CD14-positive monocyte (primary cell): Measurements from ENCODE around the gene SELENOK. TPM values are rescaled to one million over a fixed set of nuclear protein-coding genes. Genes with fewer than 3 reads are reported as not detected.

Experiments used
- DNase-seq, 3 donors: peaks; one replicate each; pipeline ENCODE4 v3.0.0-alpha.2; 2011 to 2022
- H2AFZ ChIP-seq: 2 replicates; pipeline ENCODE4 v1.6.0; 2012; ENCODE audit warnings: mild to moderate bottlenecking, low read depth, low read length, inconsistent platforms; ENCODE audit not compliant: insufficient read depth, poor library complexity, severe bottlenecking
- H3K27ac ChIP-seq, 2 donors: 1 replicate in 1 of 2; 2 replicates in 1 of 2; pipeline ENCODE4 v1.5.1; 2012 to 2013; ENCODE audit warnings: low read length in 2 of 2, control low read depth in 1 of 2, inconsistent platforms in 1 of 2, low read depth in 1 of 2, mild to moderate bottlenecking in 1 of 2
- H3K27me3 ChIP-seq, 2 donors: one replicate each; pipeline versions ENCODE4 v1.6.0 to v1.6.1; 2011 to 2013; ENCODE audit warnings: low read length in 2 of 2; ENCODE audit not compliant: control insufficient read depth in 2 of 2, insufficient read depth in 2 of 2
- H3K36me3 ChIP-seq, 2 donors: replicated peaks in 1 of 2; 1 replicate in 1 of 2; 2 replicates in 1 of 2; pipeline versions ENCODE4 v1.5.1 to v1.6.1; 2012 to 2013; ENCODE audit warnings: low read length in 2 of 2, control low read depth in 1 of 2, inconsistent platforms in 1 of 2, mild to moderate bottlenecking in 1 of 2; ENCODE audit not compliant: insufficient read depth in 2 of 2, control insufficient read depth in 1 of 2
- H3K4me1 ChIP-seq, 2 donors: 1 replicate in 1 of 2; 2 replicates in 1 of 2; pipeline versions ENCODE4 v1.5.1 to v1.6.1; 2012 to 2013; ENCODE audit warnings: low read length in 2 of 2, control low read depth in 1 of 2, inconsistent platforms in 1 of 2, mild to moderate bottlenecking in 1 of 2, moderate library complexity in 1 of 2; ENCODE audit not compliant: insufficient read depth in 2 of 2, control insufficient read depth in 1 of 2
- H3K4me2 ChIP-seq: replicated peaks from 2 replicates; pipeline ENCODE3; 2012; ENCODE audit warnings: low read length, moderate library complexity, mild to moderate bottlenecking; ENCODE audit not compliant: poor library complexity, severe bottlenecking; ENCODE audit errors: extremely low read depth
- H3K4me3 ChIP-seq, 3 experiments: fragments of 200-600 bp in 1 of 3; sonication (generic) in 1 of 3; replicated peaks in 1 of 3; 1 replicate in 2 of 3; 2 replicates in 1 of 3; pipeline ENCODE4 v1.5.1; 2011 to 2013; ENCODE audit warnings: low read length in 3 of 3, mild to moderate bottlenecking in 3 of 3, control low read depth in 2 of 3, low read depth in 2 of 3, inconsistent platforms in 1 of 3, moderate library complexity in 1 of 3
- H3K79me2 ChIP-seq: 2 replicates; pipeline ENCODE4 v1.6.0; 2012; ENCODE audit warnings: mild to moderate bottlenecking, control low read depth, inconsistent platforms, low read length, moderate library complexity; ENCODE audit not compliant: insufficient read depth
- H3K9ac ChIP-seq: 2 replicates; pipeline ENCODE4 v1.6.0; 2017; ENCODE audit warnings: low read length, mild to moderate bottlenecking; ENCODE audit not compliant: insufficient read depth, poor library complexity, severe bottlenecking
- H3K9me3 ChIP-seq, 2 donors: replicated peaks in 1 of 2; 1 replicate in 1 of 2; 2 replicates in 1 of 2; pipeline versions ENCODE4 v1.5.1 to v1.6.1; 2012 to 2013; ENCODE audit warnings: low read length in 2 of 2, control low read depth in 1 of 2; ENCODE audit not compliant: control insufficient read depth in 1 of 2, insufficient read depth in 1 of 2
- H4K20me1 ChIP-seq: 2 replicates; pipeline ENCODE4 v1.6.0; 2012; ENCODE audit warnings: mild to moderate bottlenecking, low read length, control low read depth, moderate library complexity; ENCODE audit not compliant: insufficient read depth
- H3K27ac Mint-ChIP-seq, 7 donors: one replicate each; pipeline ENCODE4 v1.8.0; 2020; ENCODE audit warnings: mild to moderate bottlenecking in 7 of 7, mixed read lengths in 7 of 7, moderate library complexity in 6 of 7, inconsistent platforms in 2 of 7
- H3K27me3 Mint-ChIP-seq, 3 donors: one replicate each; pipeline ENCODE4 v1.8.0; 2021 to 2022; ENCODE audit warnings: low read depth in 3 of 3, mild to moderate bottlenecking in 3 of 3, mixed read lengths in 3 of 3, moderate library complexity in 3 of 3, inconsistent platforms in 1 of 3
- H3K36me3 Mint-ChIP-seq, 2 donors: one replicate each; pipeline ENCODE4 v1.8.0; 2020; ENCODE audit warnings: mixed read lengths in 2 of 2, inconsistent platforms in 1 of 2, mild to moderate bottlenecking in 1 of 2
- H3K4me1 Mint-ChIP-seq: one replicate; pipeline ENCODE4 v1.8.0; 2020; ENCODE audit warnings: mild to moderate bottlenecking, mixed read lengths
- H3K4me3 Mint-ChIP-seq, 2 donors: one replicate each; pipeline ENCODE4 v1.8.0; 2020; ENCODE audit warnings: mild to moderate bottlenecking in 2 of 2, mixed read lengths in 2 of 2, moderate library complexity in 1 of 2
- H3K9me3 Mint-ChIP-seq, 7 donors: one replicate each; pipeline ENCODE4 v1.8.0; 2020 to 2022; ENCODE audit warnings: mixed read lengths in 7 of 7, mild to moderate bottlenecking in 6 of 7, moderate library complexity in 6 of 7, inconsistent platforms in 2 of 7
- CTCF ChIP-seq: fragments of 200-600 bp; IDR thresholded peaks from one replicate; pipeline ENCODE4 v1.8.0; 2022; ENCODE audit warnings: antibody characterized with exemption, mild to moderate bottlenecking
- WGBS: methylation state at CpG from one replicate; pipeline ENCODE4 v1.1.5; 2013; ENCODE audit warnings: missing lambda C conversion rate; ENCODE audit not compliant: insufficient coverage; 5-methylcytosine and 5-hydroxymethylcytosine counted together
- intact Hi-C, 2 donors: fragments of 100-400 bp; cut with micrococcal nuclease; formaldehyde crosslinking; loops; one replicate each; pipeline versions ENCODE4 v1.15.0 to v1.15.1; 2023
- polyA plus RNA-seq, 3 donors: library from polyadenylated mRNA; depleted of rRNA in 1 of 3; unstranded in 2 of 3; stranded (reverse) in 1 of 3; fragments of 300-500 nt in 2 of 3; fragments of >200 nt in 1 of 3; fragmentation: Illumina TruSeq in 2 of 3; gene quantifications; 1 replicate in 2 of 3; 2 replicates in 1 of 3; pipeline ENCODE4 v1.2.3, GENCODE V29; 2012 to 2021

The SELENOK gene
- polyA plus RNA-seq, 3 donors = 96.4 to 117 (median 105) TPM

- H3K4me3 ChIP-seq = no peak overlapping the region
- Mint-ChIP-seq H3K36me3 (peaks cover 47 to 52% of the 10 kb centered on the region in 2 donors), H3K27ac (no peak overlapping the region), H3K4me1 (peaks cover 21% of the 10 kb centered on the region), H3K27me3 (peaks cover 0 to 7% (median 2%) of the 10 kb centered on the region in 3 donors), H3K9me3 (no peaks in the 10 kb centered on the region), H3K4me3 (no peak overlapping the region)
- no peak overlapping the region for H2AFZ ChIP-seq
- intact Hi-C loops = loop anchor here in 1 of 2 donors (10.0 kb wide), 1 partner anchor 140 kb away; no protein-coding TSS in a partner anchor
- H4K20me1 ChIP-seq = no peaks in the 10 kb centered on the region
- WGBS = 98% methylated on average over 6 of the region's 11 CpGs
- TF ChIP-seq CTCF = no peak
- H3K9me3 ChIP-seq = no peaks in the 10 kb centered on the region
- H3K27ac ChIP-seq = no peak overlapping the region
- H3K36me3 ChIP-seq = peaks cover 34 to 66% of the 10 kb centered on the region in 2 donors
- H3K4me2 ChIP-seq = no peak overlapping the region
- H3K79me2 ChIP-seq = peaks cover 38% of the 10 kb centered on the region
- no peak for DNase-seq
- H3K27me3 ChIP-seq = no peaks in the 10 kb centered on the region
- H3K4me1 ChIP-seq = peaks cover 13 to 18% of the 10 kb centered on the region in 2 donors
- H3K9ac ChIP-seq = no peak overlapping the region
These were observed 7.0 kb downstream of the SELENOK start for GRCh38 chr3:53884623-53885022.

- Mint-ChIP-seq H3K4me1 (peaks cover 16% of the 10 kb centered on the region), H3K9me3 (no peaks in the 10 kb centered on the region), H3K36me3 (peaks cover 49 to 50% of the 10 kb centered on the region in 2 donors), H3K27ac (peak overlapping the region in 2 of 7 donors; percentile 39 to 95), H3K4me3 (no peak overlapping the region), H3K27me3 (peaks cover 0 to 7% (median 2%) of the 10 kb centered on the region in 3 donors)
- Histone ChIP-seq H3K4me1 (peaks cover 13 to 17% of the 10 kb centered on the region in 2 donors), H3K9ac (no peak overlapping the region), H3K36me3 (peaks cover 44 to 77% of the 10 kb centered on the region in 2 donors), H2AFZ (no peak overlapping the region), H4K20me1 (no peaks in the 10 kb centered on the region), H3K79me2 (peaks cover 22% of the 10 kb centered on the region), H3K4me2 (no peak overlapping the region), H3K27me3 (no peaks in the 10 kb centered on the region), H3K27ac (no peak overlapping the region), H3K4me3 (no peak overlapping the region), H3K9me3 (no peaks in the 10 kb centered on the region)
- no peak for DNase-seq
- 98% methylated on average over 4 of the region's 4 CpGs for WGBS
- TF ChIP-seq CTCF = no peak
- intact Hi-C loops = loop anchor here in 1 of 2 donors (10.0 kb wide), 1 partner anchor 138 kb away; no protein-coding TSS in a partner anchor
These were observed 8.7 kb downstream of the SELENOK start for GRCh38 chr3:53883008-53883407.
